Esophagus squamous epithelium (tissue), 5 donors: Measurements from ENCODE around the gene ATXN2. TPM values are rescaled to one million over a fixed set of nuclear protein-coding genes. Genes with fewer than 3 reads are reported as not detected.
"Not testable (repeated sequence)": the region's sequence is repeated elsewhere in the genome, so short reads cannot be mapped to it uniquely, and the experiment has no call there.

Experiments
- DNase-seq: peaks from one replicate; lab custom pipeline; 2025; lab: John Stamatoyannopoulos, UW
- H3K27ac ChIP-seq, 4 donors: fragments of 200-600 bp; sonication (generic); one replicate each; pipeline ENCODE4 v1.5.1; 2016 to 2019; ENCODE audit warnings: mild to moderate bottlenecking in 1 of 4
- H3K27me3 ChIP-seq, 4 donors: fragments of 200-600 bp; sonication (generic); 1 replicate in 3 of 4; 2 replicates in 1 of 4; pipeline versions ENCODE4 v1.5.1 to v1.6.0; 2017 to 2021; ENCODE audit warnings: antibody characterized with exemption in 1 of 4
- H3K36me3 ChIP-seq, 3 donors: fragments of 200-600 bp; sonication (generic); one replicate each; pipeline ENCODE4 v1.5.1; 2016 to 2019
- H3K4me1 ChIP-seq, 3 donors: fragments of 200-600 bp; sonication (generic); one replicate each; pipeline ENCODE4 v1.5.1; 2017 to 2019
- H3K4me3 ChIP-seq, 4 donors: fragments of 200-600 bp; sonication (generic); 1 replicate in 3 of 4; 2 replicates in 1 of 4; pipeline ENCODE4 v1.5.1; 2016 to 2019; ENCODE audit warnings: mild to moderate bottlenecking in 2 of 4, moderate library complexity in 1 of 4
- H3K9me3 ChIP-seq, 3 donors: fragments of 200-600 bp; sonication (generic); one replicate each; pipeline ENCODE4 v1.5.1; 2016 to 2019
- CTCF ChIP-seq, 6 experiments: fragments of 450-650 bp in 4 of 6; fragments of 200-600 bp in 2 of 6; sonication (generic) in 2 of 6; IDR thresholded peaks; one replicate each; pipeline ENCODE4 v1.5.1; 2016 to 2019; ENCODE audit warnings: antibody characterized with exemption in 6 of 6, mild to moderate bottlenecking in 4 of 6, moderate library complexity in 4 of 6
- POLR2A ChIP-seq, 4 donors: fragments of 450-650 bp; IDR thresholded peaks; one replicate each; pipeline ENCODE4 v1.6.1; 2017; ENCODE audit warnings: antibody characterized with exemption in 4 of 4, mild to moderate bottlenecking in 4 of 4, moderate library complexity in 3 of 4
- WGBS, 2 donors: methylation state at CpG; one replicate each; pipeline ENCODE4 v1.1.5; 2018; 5-methylcytosine and 5-hydroxymethylcytosine counted together
- intact Hi-C: fragments of 100-400 bp; cut with DNase I; formaldehyde crosslinking; loops from one replicate; pipeline ENCODE4 v1.15.0; 2022
- total RNA-seq, 4 donors: library from RNA; depleted of rRNA; stranded (reverse); fragments of >200 nt; gene quantifications; one replicate each; pipeline ENCODE4 v1.1.0, GENCODE V29; 2016
- donor health status: DM: yes; HTN: yes; CAD: no.

The ATXN2 gene
- total RNA-seq, 4 donors from 2014 or later, result 11.4 to 36.2 (median 25.4) TPM

GRCh38 chr12:111406474-111407376 lies 192.4 kb downstream of the ATXN2 start:
- peaks cover 0 to 65% (median 0%) of the 10 kb centered on the region in 4 donors for H3K27me3 ChIP-seq
- 12 to 38% methylated on average over 9 to 12 of the region's 34 CpGs for WGBS, 2 donors
- no peaks in the 10 kb centered on the region for H3K9me3 ChIP-seq
- DNase-seq, result no peak
- TF ChIP-seq POLR2A (IDR thresholded peaks at IDR 0.05) (no peak), CTCF (IDR thresholded peaks at IDR 0.05) (no peak)
- intact Hi-C loops, result no loop called here
- peak overlapping the region; percentile 62 to 88 (median 74) for H3K4me3 ChIP-seq
- no peaks in the 10 kb centered on the region for H3K36me3 ChIP-seq
- H3K27ac ChIP-seq, result peak overlapping the region; percentile 80 to 94 (median 86)
- H3K4me1 ChIP-seq, result peaks cover 56 to 98% (median 66%) of the 10 kb centered on the region in 3 donors

- TF ChIP-seq POLR2A (IDR thresholded peaks at IDR 0.05), result peak in 2 of 4 donors; percentile 69 to 76
- TF ChIP-seq CTCF (IDR thresholded peaks at IDR 0.05), result no peak
- Histone ChIP-seq H3K9me3 (no peaks in the 10 kb centered on the region), H3K4me1 (peaks cover 50 to 91% (median 58%) of the 10 kb centered on the region in 3 donors), H3K36me3 (no peaks in the 10 kb centered on the region), H3K27ac (peak within 1 kb of the TSS; percentile 81 to 94 (median 90)), H3K27me3 (peaks cover 0 to 69% (median 0%) of the 10 kb centered on the region in 4 donors), H3K4me3 (peak within 1 kb of the TSS; percentile 62 to 88 (median 74))
- DNase-seq, result no peak
- WGBS, 2 donors, result 0% methylated on average over 2 of the region's 80 CpGs; no CpG with 5 or more reads in 1 of the 2 donors
- intact Hi-C loops, result no loop called here
Observed at GRCh38 chr12:111405859-111406473, 193.1 kb downstream of the ATXN2 start, which contains the start of gene SH2B3. Gene SH2B3, plus strand, starts transcription at chr12:111405923. Its CDS starts 12,223 bp downstream, at chr12:111418146.

- peak; percentile 67 for DNase-seq
- Histone ChIP-seq H3K27ac (peak overlapping the region; percentile 81 to 94 (median 90)), H3K4me1 (peaks cover 43 to 84% (median 52%) of the 10 kb centered on the region in 3 donors), H3K27me3 (peaks cover 0 to 76% (median 0%) of the 10 kb centered on the region in 4 donors), H3K4me3 (peak overlapping the region; percentile 62 to 88 (median 74)), H3K9me3 (no peaks in the 10 kb centered on the region), H3K36me3 (no peaks in the 10 kb centered on the region)
- intact Hi-C loops, result no loop called here
- WGBS, 2 donors, result 4 to 20% methylated on average over 1 to 9 of the region's 59 CpGs
- peak; percentile 38 to 59 (median 49) for TF ChIP-seq CTCF (IDR thresholded peaks at IDR 0.05)
- TF ChIP-seq POLR2A (IDR thresholded peaks at IDR 0.05), result no peak
Observed at GRCh38 chr12:111405149-111405858, 193.8 kb downstream of the ATXN2 start.

GRCh38 chr12:111404362-111405148 lies 194.6 kb downstream of the ATXN2 start:
- Histone ChIP-seq H3K9me3 (no peaks in the 10 kb centered on the region), H3K27ac (peak overlapping the region; percentile 81 to 94 (median 90)), H3K4me1 (peaks cover 36 to 78% (median 44%) of the 10 kb centered on the region in 3 donors), H3K27me3 (peaks cover 0 to 83% (median 0%) of the 10 kb centered on the region in 4 donors), H3K36me3 (no peaks in the 10 kb centered on the region), H3K4me3 (peak overlapping the region; percentile 62 to 88 (median 74))
- intact Hi-C loops, result loop anchor here (5.0 kb wide), 1 partner anchor 43 kb away; no protein-coding TSS in a partner anchor
- WGBS, 2 donors, result 33 to 52% methylated on average over 11 to 15 of the region's 21 CpGs
- TF ChIP-seq CTCF (IDR thresholded peaks at IDR 0.05) (no peak), POLR2A (IDR thresholded peaks at IDR 0.05) (no peak)
- DNase-seq, result no peak

GRCh38 chr12:111402490-111402824 lies 196.7 kb downstream of the ATXN2 start:
- not testable (repeated sequence) for H3K36me3 ChIP-seq, H3K9me3 ChIP-seq, DNase-seq
- peak overlapping the region; percentile 70 to 94 (median 90) for H3K27ac ChIP-seq
- whole genome bisulfite sequencing, 2 donors, result 67 to 79% methylated on average over 9 of the region's 9 CpGs
- H3K4me3 ChIP-seq, result peak overlapping the region in 2 of 4 donors; percentile 24 to 28
- intact Hi-C loops, result loop anchor here (5.0 kb wide), 1 partner anchor 45 kb away; no protein-coding TSS in a partner anchor
- peaks cover 33 to 72% (median 36%) of the 10 kb centered on the region in 3 donors for H3K4me1 ChIP-seq
- peaks cover 0 to 84% (median 0%) of the 10 kb centered on the region in 4 donors for H3K27me3 ChIP-seq
